NCI-H526 (cell line): ENCODE data around the gene SRSF9.
A peak's percentile ranks its signal among the peaks of the same experiment; 100 is the strongest.
"Not testable (repeated sequence)": the region's sequence is repeated elsewhere in the genome, so short reads cannot be mapped to it uniquely, and the experiment has no call there.

ENCODE experiments used
- DNase-seq, 2 experiments: peaks; one replicate each; lab custom pipeline; 2025; lab: John Stamatoyannopoulos, UW

The SRSF9 gene

DNA sequence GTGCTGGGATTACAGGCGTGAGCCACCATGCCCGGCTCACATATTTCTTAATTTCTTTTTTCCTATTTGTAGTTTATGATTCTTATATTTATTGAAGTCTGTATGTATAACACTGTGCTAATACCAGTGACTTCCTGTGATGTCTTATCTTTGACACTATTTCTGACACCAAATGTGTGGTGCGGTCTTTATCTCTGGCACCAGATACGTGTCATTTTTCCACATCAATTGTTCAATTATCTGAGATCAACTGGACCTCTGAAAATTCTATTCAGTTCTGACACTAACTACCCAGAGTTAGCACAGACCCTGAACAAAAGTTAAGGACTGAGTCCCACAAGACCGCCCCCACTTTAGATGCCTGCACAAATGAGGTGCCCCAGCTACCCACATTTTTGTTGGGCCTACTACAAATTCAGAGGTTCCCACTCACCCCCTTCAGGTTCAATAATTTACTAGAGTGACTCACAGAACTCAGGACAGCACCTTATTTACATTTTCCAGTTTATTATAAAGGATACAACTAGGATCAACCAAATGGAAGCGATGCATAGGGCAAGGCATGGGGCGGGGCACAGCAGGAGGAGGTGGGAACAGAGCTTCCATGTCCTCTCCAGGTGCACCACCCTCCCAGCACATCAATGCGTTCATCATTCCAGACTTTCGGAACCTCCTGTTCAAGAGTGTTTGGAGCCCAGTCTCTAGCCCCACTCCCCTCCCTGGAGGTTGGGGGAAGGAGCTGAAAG lies 11.6 kb upstream of the SRSF9 start:
- no peak for DNase-seq

DNA sequence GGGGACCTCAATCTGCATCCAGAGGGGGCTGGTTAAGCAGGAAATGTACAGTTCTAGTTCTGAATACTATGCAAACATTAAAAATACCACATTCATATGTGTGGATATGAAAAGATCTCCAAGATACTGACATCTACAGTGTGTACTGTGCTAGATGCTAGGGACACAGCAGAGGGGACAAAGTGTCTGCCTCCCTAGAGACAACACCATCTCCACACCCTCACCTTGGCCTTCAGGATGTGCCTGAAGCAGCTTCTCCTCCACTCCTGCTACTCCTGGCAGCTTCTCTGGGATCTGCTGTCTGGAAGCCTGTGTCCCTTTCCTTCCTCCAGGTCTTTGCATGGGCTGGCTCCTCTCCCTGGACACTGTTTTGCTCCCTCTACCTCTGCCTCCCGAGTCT lies 10.7 kb upstream of the SRSF9 start:
- DNase-seq, result no peak

GRCh38 chr12:120479458-120479857 lies 9.9 kb upstream of the SRSF9 start:
- DNase-seq, result no peak

DNA sequence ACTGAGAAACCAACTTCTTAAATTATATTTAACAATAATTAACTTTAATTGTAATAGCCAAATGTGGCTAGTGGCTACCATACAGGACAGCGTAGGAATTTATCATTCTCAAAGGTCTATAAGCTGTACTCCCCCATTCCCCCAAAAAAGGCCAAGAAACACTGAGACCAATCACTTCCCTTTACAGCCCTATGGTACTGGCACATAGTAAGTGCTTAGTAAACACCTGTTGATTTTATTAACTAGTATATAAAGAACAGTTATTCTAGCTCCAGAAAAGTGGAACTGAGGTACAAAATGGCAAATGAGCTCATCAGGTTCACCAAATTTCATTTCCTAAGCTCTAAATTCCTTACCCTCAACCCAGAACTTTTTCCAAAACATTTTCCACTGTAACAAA lies 6.1 kb upstream of the SRSF9 start:
- no peak for DNase-seq

- DNase-seq, result peak in 1 of 2 experiments; percentile 10
Measured at GRCh38 chr12:120474616-120474960, 5.0 kb upstream of the SRSF9 start.

DNA sequence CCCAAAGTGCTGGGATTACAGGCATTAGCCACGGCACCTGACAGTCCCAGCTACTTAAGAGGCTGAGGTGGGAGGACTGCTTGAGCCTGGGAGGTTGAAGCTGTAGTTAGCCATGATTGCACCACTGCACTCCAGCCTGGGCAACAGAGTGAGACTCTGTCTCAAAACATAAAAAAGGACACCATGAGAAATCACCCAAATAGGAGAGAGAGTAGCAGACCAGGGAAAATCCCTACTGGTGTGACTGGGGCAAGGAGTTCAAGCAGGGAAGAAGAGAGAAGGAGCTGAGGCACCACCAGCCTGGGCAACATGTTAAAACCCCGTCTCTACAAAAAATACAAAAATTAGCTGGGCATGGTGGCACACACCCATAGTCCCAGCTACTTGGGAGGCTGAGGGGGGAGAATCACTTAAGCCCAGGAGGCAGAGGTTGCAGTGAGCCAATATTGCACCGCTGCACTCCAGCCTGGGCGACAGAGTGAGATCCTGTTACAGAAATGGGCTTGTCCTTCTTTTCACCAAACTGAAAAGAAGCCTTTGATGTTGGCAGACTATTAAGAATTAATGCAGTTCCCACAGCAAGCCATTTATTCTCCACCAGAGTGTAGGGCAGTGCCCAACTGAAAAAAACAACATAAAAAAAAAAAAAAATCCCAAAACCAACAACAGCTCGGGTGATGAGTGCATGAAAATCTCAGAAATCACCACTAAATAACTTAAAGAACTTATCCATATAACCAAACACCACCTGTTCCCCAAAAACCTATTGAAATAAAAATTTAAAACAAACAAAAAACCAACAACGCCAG lies 4.5 kb upstream of the SRSF9 start:
- DNase-seq, result no peak

DNA sequence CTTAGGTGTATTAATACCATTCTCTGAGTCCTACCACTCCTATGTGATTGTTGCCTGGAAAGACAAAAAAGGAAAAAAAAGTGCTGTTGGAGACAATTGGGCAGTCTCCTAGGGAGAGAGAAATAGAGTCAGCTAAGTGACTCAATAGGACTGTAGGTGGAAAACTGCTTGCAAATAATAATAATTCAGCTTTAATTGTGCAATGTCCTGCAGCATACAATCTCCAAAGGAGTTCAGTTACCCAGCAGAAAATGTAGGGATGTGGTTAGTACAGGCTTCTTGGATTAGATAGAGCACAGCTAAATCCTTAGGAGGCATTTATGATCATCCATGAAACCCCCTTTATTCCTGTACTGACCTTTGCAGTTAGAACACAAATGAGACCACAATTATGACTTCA lies 3.0 kb upstream of the SRSF9 start:
- DNase-seq, result no peak

- peak; percentile 7 to 42 for DNase-seq
Measured at GRCh38 chr12:120470150-120470784, 719 bp upstream of the SRSF9 start.

DNA sequence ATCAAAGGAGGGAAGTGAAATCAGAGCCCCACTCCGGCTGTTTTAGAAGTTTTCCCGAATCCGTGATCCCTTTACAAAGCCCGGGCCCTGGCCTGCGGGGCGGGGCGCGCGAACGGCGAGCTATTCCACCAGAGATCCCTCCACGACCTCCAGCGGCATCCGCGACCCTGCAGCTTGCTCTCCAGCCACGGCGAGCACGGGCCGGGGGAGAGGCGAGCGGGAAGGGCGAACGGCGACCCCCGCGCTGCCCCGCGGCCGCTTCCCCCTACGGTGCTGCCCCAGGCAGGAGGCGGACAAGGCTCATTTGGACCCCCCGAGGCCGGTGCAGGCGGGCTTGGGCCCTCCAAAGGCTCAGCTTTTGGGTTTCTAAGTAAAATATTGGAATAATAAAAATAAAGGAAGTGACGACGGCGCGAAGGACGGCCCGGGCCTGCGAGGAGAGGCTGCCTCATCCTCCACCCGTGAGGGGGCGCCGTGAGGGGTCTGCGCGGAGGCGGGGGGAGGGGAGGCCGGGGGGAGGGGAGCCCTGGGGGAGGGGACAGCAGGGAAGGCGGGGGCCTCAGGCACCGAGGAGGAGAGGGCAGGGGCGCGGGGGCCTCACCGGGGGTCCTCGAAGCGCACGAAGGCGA lies 613 bp downstream of the SRSF9 start:
- peak in 1 of 2 experiments; percentile 59 for DNase-seq

DNA sequence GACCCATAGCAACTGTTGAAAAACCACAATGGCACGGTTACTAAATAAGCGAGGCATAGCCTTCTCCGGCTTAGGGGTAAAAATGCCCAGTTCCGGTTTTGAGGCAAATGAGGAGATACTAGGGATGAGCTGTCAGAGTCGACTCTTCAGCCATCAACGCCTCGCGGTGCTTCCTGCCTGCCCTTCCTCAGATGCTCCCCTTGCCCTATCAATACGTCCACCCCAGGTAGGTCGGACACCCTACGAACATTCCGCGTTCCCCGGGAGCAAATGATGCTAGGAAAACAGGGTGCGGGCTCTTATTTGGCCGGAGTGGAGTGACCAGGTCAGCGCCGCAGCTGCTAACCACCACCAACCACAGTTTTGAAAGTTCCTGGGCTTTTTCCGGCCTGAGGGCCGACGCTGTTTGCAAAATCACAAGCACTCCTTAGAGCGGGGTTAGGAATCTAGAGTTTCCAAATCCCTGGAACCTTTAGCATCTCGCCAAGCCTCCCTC lies 1.2 kb downstream of the SRSF9 start:
- DNase-seq, result peak in 1 of 2 experiments; percentile 53

- DNase-seq, result no peak
Measured at GRCh38 chr12:120467439-120467838, 2.1 kb downstream of the SRSF9 start.

- DNase-seq, result peak in 1 of 2 experiments; percentile 52
Measured at GRCh38 chr12:120466560-120467315, 2.8 kb downstream of the SRSF9 start.

DNA sequence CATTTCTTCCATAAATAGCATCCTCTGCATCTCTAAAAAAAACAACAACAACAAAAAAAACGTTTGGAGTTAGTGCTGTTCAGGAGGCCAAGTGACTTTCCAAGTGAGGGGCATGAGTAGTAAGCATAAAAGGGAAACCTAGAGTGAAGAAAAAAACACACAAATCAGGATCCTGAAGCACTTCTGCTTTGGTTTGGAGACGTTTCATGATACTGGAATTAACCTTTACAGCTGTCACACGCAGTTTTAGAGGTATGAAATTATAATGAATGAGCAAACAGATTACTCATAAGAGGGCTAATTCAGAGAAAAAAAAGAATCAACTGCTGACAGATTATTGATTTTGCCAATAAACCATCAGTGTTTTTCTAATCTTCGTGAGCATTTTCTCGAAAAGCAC lies 3.8 kb downstream of the SRSF9 start:
- no peak for DNase-seq

DNA sequence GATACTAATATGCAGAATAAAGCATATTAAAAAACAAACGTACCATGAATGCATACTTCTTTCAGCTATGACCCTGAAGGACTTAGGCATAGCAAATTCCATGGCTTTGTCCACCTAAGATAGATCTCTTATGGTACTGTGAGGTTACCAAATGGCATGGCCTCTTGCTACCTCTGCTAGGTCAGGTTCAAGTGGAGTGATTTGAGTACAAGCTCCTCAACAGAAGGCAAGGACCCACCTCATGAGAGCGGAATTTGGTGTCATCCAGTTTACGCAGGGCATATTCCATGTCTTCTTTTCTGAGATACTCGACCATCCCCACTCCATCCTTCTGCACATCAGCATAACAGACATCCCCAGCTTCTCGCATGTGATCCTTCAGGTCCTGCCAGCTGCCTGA lies 5.8 kb downstream of the SRSF9 start:
- no peak for DNase-seq

- no peak for DNase-seq
Measured at GRCh38 chr12:120462099-120462640, 7.4 kb downstream of the SRSF9 start.

DNA sequence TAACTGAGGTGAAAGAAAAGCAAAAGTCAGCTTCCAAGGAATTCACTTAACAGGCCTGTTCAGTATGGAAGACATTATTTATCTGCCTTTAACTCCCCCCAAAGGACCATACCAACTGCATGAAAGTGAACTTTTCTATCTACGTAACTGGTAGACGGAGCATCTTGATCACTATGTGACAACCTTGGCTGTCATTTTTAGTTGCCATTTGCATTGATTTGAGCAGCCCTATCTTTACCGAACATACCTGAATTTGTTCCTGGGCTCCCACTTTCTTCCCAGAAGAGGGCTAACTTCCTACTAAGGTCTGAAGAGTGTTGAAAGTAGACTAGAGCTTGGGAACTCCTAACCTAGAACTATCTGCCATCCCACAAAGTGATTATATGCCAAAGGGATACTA lies 9.4 kb downstream of the SRSF9 start:
- no peak for DNase-seq

DNA sequence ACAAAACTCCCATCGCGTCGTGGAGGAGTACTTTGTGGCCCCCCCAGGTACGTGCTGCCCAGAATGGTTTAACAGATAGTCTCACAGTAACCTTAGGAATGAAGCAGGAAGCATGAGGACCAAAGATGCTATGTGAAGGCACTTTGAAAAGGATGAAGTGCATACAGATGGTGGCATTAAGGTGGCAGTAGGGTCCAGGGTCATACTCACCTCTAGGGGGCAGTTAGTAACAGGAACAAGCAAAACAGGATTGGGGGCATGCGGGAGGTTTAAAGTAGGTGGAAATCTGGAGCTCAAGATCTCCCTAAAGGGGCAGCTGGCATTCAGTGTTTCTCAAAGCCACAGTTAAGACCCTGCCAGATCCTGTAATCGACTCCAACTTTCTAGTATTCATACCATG lies 12.4 kb downstream of the SRSF9 start:
- peak in 1 of 2 experiments; percentile 10 for DNase-seq

GRCh38 chr12:120455302-120455701 lies 14.2 kb downstream of the SRSF9 start:
- no peak for DNase-seq

DNA sequence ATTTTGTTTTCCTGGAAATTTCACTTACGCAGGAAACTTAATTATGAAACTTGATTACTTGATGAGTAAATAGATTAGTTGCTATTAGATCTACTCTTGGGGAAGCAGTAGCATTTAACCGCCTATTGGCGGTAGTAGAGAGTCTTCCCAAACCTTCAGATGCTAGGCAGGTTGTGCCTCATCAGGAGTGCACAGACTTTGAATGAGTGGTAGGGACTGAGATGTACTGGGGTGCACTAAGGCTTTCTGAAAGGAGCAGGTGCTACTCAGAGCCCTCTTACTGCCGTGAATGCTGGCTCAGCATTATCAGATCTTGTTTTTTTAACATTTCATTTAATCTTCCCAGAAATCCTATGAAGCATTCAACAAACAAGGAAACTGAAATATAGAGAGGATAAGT lies 15.6 kb downstream of the SRSF9 start:
- DNase-seq, result peak in 1 of 2 experiments; percentile 47

DNA sequence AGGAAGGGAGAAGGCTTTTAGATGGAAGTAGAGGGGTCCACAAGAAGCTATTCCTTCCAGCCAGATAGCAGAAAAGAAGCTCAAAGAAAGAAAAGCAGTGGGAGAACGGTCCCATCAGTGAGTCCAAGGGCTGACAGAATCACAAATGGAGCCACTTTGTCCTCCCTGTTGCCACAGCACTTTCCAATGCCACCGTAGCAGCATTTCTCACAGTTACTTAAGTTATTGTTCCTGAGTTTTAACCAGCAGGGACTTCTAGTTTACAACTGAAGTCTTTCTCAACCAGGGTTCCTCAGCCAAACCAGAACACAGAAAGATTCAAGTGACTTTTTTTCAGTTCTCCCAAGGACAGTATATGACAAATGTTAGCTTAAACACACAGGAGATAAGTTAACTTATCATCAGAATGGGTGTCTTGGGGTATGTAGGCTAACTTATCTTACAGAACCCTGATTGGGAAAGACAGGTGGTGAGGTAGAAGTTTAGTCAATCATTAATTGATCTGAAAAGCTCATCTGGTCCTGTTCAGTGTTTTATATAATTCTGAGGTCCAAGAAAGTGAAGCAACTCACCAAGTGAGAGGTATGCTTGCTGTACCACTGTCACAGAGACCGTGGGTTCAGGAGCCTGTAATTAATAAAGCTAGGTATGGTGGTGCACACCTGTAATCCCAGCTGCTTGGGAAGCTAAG lies 16.3 kb downstream of the SRSF9 start:
- no peak for DNase-seq

DNA sequence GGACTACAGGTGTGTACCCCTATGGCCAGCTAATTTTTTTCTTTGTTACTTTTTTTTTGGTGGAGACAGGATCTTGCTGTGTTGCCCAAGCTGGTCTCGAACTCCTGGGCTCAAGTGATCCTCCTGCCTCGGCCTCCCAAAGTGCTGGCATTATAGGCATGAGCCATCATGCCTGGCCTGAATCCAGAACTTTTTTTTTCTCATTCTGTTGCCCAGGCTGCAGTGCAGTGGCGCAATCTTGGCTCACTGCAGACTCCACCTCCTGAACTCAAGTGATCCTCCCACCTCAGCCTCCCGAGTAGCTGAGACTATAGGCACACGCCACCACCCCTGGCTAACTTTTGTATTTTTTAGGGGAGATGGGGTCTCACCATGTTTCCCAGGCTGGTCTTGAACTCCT lies 17.0 kb downstream of the SRSF9 start:
- DNase-seq, result not testable (repeated sequence)
